Breast epithelium (tissue), 3 donors: ENCODE data around the gene RECQL.

Source experiments
- CTCF ChIP-seq, 3 donors: fragments of 450-650 bp; IDR thresholded peaks; one replicate each; pipeline ENCODE4 v1.5.1; 2016 to 2017; ENCODE audit warnings: antibody characterized with exemption in 3 of 3, mild to moderate bottlenecking in 3 of 3, moderate library complexity in 3 of 3
- POLR2A ChIP-seq: fragments of 450-650 bp; IDR thresholded peaks from one replicate; pipeline ENCODE4 v1.6.1; 2016; ENCODE audit warnings: antibody characterized with exemption, mild to moderate bottlenecking, moderate library complexity

DNA sequence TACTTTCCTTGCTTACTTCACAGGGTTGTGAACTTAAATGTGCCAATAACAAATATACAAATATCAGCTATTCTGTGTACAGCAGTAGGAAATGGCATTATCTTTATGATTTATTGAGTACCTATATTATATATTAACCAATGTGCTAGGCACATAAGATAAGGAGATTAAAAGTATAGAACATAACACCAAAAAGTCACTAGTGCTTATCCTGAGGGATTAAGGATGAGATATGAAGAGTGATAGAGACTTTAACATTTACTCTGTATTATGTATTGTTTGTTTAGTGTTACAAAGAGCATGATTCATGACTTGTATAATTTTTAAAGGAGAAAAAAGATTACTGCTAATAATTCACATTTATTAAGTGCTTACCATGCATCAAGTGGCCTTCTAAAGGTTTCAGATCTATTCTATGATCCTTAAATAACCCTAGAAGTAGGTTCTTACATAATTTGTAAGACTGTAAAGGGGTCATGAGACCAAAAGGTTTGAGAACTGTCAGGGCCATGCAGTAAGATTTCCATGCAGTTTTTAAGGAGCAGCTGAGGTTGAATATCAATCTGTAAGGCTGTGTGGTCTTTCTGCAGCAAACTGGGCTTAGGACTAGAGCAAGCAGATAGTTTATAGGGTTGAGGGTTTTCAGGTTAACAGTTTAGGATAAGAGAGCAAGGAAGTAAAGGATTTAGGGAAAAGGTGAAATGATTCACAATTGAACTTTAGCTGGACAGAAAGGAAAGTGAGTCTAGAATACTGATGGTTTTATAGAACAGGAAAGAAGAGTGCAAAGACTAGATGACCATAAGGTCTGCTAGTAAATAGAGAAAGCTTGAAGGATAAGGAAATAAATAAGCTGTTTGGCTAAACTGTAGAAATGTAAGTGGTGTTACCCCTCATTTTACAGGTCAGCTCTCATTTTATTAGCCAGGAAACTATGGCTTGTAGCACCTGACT is 57.0 kb downstream of the RECQL start:
- TF ChIP-seq CTCF (IDR thresholded peaks at IDR 0.05): no peak
- TF ChIP-seq POLR2A: no peak
